Type B pancreatic cell (in vitro differentiated cells): ENCODE results near the gene CCDC68. TPM values are rescaled to one million over a fixed set of nuclear protein-coding genes. Genes with fewer than 3 reads are reported as not detected.

Experiments used
- DNase-seq: peaks from one replicate; pipeline ENCODE4 v3.0.0; 2021; ENCODE audit warnings: mixed read lengths; ENCODE audit not compliant: unreplicated experiment; ENCODE audit errors: extremely low spot score
- H3K27ac Mint-ChIP-seq: 2 replicates; pipeline ENCODE4 v1.8.0; 2021; ENCODE audit warnings: mild to moderate bottlenecking, mixed read lengths
- H3K27me3 Mint-ChIP-seq: 2 replicates; pipeline ENCODE4 v1.8.0; 2021; ENCODE audit warnings: mixed read lengths
- H3K36me3 Mint-ChIP-seq: 2 replicates; pipeline ENCODE4 v1.8.0; 2021; ENCODE audit warnings: mixed read lengths
- H3K4me1 Mint-ChIP-seq: one replicate; pipeline ENCODE4 v1.8.0; 2021; ENCODE audit warnings: mixed read lengths; ENCODE audit not compliant: unreplicated experiment
- H3K4me3 Mint-ChIP-seq: 2 replicates; pipeline ENCODE4 v1.8.0; 2021; ENCODE audit warnings: mild to moderate bottlenecking, mixed read lengths
- H3K9me3 Mint-ChIP-seq: 2 replicates; pipeline ENCODE4 v1.8.0; 2021; ENCODE audit warnings: mixed read lengths
- CTCF ChIP-seq: fragments of 200-600 bp; sonication (generic); conservative IDR thresholded peaks from 2 replicates; pipeline ENCODE4 v1.5.0; 2021; ENCODE audit warnings: antibody characterized with exemption, mild to moderate bottlenecking
- total RNA-seq: library from RNA; stranded (reverse); gene quantifications from 2 replicates; pipeline ENCODE4 v1.2.1, GENCODE V29; 2021; ENCODE audit warnings: low replicate concordance

The CCDC68 gene
- total RNA-seq, 1 donor from 2014 or later = not detected

- no peak for DNase-seq
- TF ChIP-seq CTCF = no peak
- no peaks in the 10 kb centered on the region for H3K27me3 Mint-ChIP-seq
- H3K4me1 Mint-ChIP-seq = peaks cover 3% of the 10 kb centered on the region
- H3K4me3 Mint-ChIP-seq = no peak overlapping the region
- no peaks in the 10 kb centered on the region for H3K36me3 Mint-ChIP-seq
- H3K9me3 Mint-ChIP-seq = no peaks in the 10 kb centered on the region
- H3K27ac Mint-ChIP-seq = no peak overlapping the region
Measured at GRCh38 chr18:54967786-54968185, 8.5 kb upstream of the CCDC68 start.

- peaks cover 3% of the 10 kb centered on the region for H3K9me3 Mint-ChIP-seq
- no peaks in the 10 kb centered on the region for H3K36me3 Mint-ChIP-seq
- H3K4me1 Mint-ChIP-seq = no peaks in the 10 kb centered on the region
- no peak overlapping the region for H3K27ac Mint-ChIP-seq
- no peak for DNase-seq
- no peak for TF ChIP-seq CTCF
- H3K27me3 Mint-ChIP-seq = no peaks in the 10 kb centered on the region
- no peak overlapping the region for H3K4me3 Mint-ChIP-seq
Measured at GRCh38 chr18:54964741-54965140, 5.5 kb upstream of the CCDC68 start.

GRCh38 chr18:54962919-54963645 lies 3.8 kb upstream of the CCDC68 start:
- no peak for TF ChIP-seq CTCF
- Mint-ChIP-seq H3K4me1 (no peaks in the 10 kb centered on the region), H3K4me3 (no peak overlapping the region), H3K9me3 (peaks cover 3% of the 10 kb centered on the region), H3K27me3 (peaks cover 4% of the 10 kb centered on the region), H3K36me3 (no peaks in the 10 kb centered on the region), H3K27ac (no peak overlapping the region)
- DNase-seq = no peak

- no peak overlapping the region for H3K4me3 Mint-ChIP-seq
Measured at GRCh38 chr18:54961868-54962267, 2.6 kb upstream of the CCDC68 start.

GRCh38 chr18:54961016-54961423 lies 1.8 kb upstream of the CCDC68 start:
- no peak for DNase-seq
- TF ChIP-seq CTCF = no peak
- H3K4me1 Mint-ChIP-seq = no peaks in the 10 kb centered on the region
- no peak overlapping the region for H3K27ac Mint-ChIP-seq
- H3K27me3 Mint-ChIP-seq = peaks cover 4% of the 10 kb centered on the region
- no peak overlapping the region for H3K4me3 Mint-ChIP-seq
- peaks cover 3% of the 10 kb centered on the region for H3K9me3 Mint-ChIP-seq
- H3K36me3 Mint-ChIP-seq = no peaks in the 10 kb centered on the region

More at GRCh38 chr18:54961868-54962267, 2.6 kb upstream of the CCDC68 start:
- peaks cover 4% of the 10 kb centered on the region for H3K27me3 Mint-ChIP-seq
- TF ChIP-seq CTCF = no peak
- no peak for DNase-seq
- no peak overlapping the region for H3K27ac Mint-ChIP-seq
- no peaks in the 10 kb centered on the region for H3K36me3 Mint-ChIP-seq
- peaks cover 3% of the 10 kb centered on the region for H3K9me3 Mint-ChIP-seq
- H3K4me1 Mint-ChIP-seq = no peaks in the 10 kb centered on the region
